Body of pancreas (tissue), 4 donors: ENCODE data around the gene COX6B1. TPM values are rescaled to one million over a fixed set of nuclear protein-coding genes. Genes with fewer than 3 reads are reported as not detected.
A peak's percentile ranks its signal among the peaks of the same experiment; 100 is the strongest.

Source experiments
- ATAC-seq: fragments of 150-250 bp; one replicate; pipeline ENCODE4 v1.9.1; 2016
- DNase-seq, 4 donors: peaks; one replicate each; pipeline ENCODE4 v3.0.0-alpha.2; 2019
- H3K27ac ChIP-seq, 4 donors: fragments of 200-600 bp; sonication (generic); 1 replicate in 3 of 4; 2 replicates in 1 of 4; pipeline versions ENCODE4 v1.5.1 to v1.6.1; 2016 to 2019; ENCODE audit warnings: mild to moderate bottlenecking in 1 of 4, mixed read lengths in 1 of 4, moderate library complexity in 1 of 4
- H3K27me3 ChIP-seq, 2 donors: fragments of 200-600 bp; sonication (generic); one replicate each; pipeline ENCODE4 v1.6.0; 2016; ENCODE audit warnings: mild to moderate bottlenecking in 1 of 2
- H3K36me3 ChIP-seq, 2 donors: fragments of 200-600 bp; sonication (generic); replicated peaks in 1 of 2; 2 replicates each; pipeline ENCODE4 v1.5.1; 2016; ENCODE audit warnings: low read depth in 2 of 2; ENCODE audit not compliant: insufficient read depth in 1 of 2
- H3K4me1 ChIP-seq: fragments of 200-600 bp; sonication (generic); one replicate; pipeline ENCODE4 v1.6.0; 2016
- H3K4me3 ChIP-seq, 2 donors: fragments of 200-600 bp; sonication (generic); 1 replicate in 1 of 2; 2 replicates in 1 of 2; pipeline ENCODE4 v1.5.1; 2016 to 2019
- H3K9me3 ChIP-seq, 3 donors: fragments of 200-600 bp; sonication (generic); 1 replicate in 2 of 3; 2 replicates in 1 of 3; pipeline ENCODE4 v1.5.1; 2016
- CTCF ChIP-seq, 7 experiments: fragments of 450-650 bp in 4 of 7; fragments of 200-600 bp in 3 of 7; sonication (generic) in 3 of 7; IDR thresholded peaks; one replicate each; pipeline ENCODE4 v1.5.1; 2016 to 2019; ENCODE audit warnings: antibody characterized with exemption in 7 of 7
- POLR2A ChIP-seq, 3 donors: fragments of 450-650 bp; IDR thresholded peaks; one replicate each; pipeline ENCODE4 v1.6.1; 2016; ENCODE audit warnings: antibody characterized with exemption in 3 of 3, mild to moderate bottlenecking in 2 of 3
- WGBS, 2 donors: methylation state at CpG; one replicate each; pipeline ENCODE4 v1.1.5; 2017; 5-methylcytosine and 5-hydroxymethylcytosine counted together
- intact Hi-C: fragments of 100-400 bp; cut with DNase I; formaldehyde crosslinking; loops from one replicate; pipeline ENCODE4 v1.15.1; 2023
- total RNA-seq, 2 donors: library from RNA; depleted of rRNA; stranded (reverse); fragments of >200 nt; gene quantifications; one replicate each; pipeline ENCODE4 v1.1.0, GENCODE V29; 2016

Gene COX6B1
- total RNA-seq, 2 donors from 2014 or later: 134 to 151 TPM

GRCh38 chr19:35692010-35692409, 43.9 kb downstream of the COX6B1 start:
- 37 to 55% methylated on average over 7 to 11 of the region's 11 CpGs for WGBS, 2 donors

GRCh38 chr19:35693422-35693821, 45.3 kb downstream of the COX6B1 start:
- no peaks in the 10 kb centered on the region for H3K36me3 ChIP-seq
- peaks cover 4% of the 10 kb centered on the region for H3K4me1 ChIP-seq
- no peak overlapping the region for H3K4me3 ChIP-seq
- no peak overlapping the region for H3K27ac ChIP-seq
- no peak for DNase-seq
- 10% methylated on average over 6 to 8 of the region's 8 CpGs for WGBS, 2 donors
- intact Hi-C loops: no loop called here
- TF ChIP-seq CTCF (IDR thresholded peaks at IDR 0.05) (no peak), POLR2A (IDR thresholded peaks at IDR 0.05) (no peak)
- H3K9me3 ChIP-seq: no peaks in the 10 kb centered on the region
- H3K27me3 ChIP-seq: no peaks in the 10 kb centered on the region
- ATAC-seq: no peak

More at GRCh38 chr19:35692010-35692409, 43.9 kb downstream of the COX6B1 start:
- Histone ChIP-seq H3K27ac (no peak overlapping the region), H3K27me3 (no peaks in the 10 kb centered on the region), H3K36me3 (no peaks in the 10 kb centered on the region), H3K4me3 (no peak overlapping the region), H3K4me1 (peaks cover 4% of the 10 kb centered on the region), H3K9me3 (no peaks in the 10 kb centered on the region)
- no peak for DNase-seq
- ATAC-seq: no peak
- intact Hi-C loops: no loop called here
- TF ChIP-seq CTCF (IDR thresholded peaks at IDR 0.05) (no peak), POLR2A (IDR thresholded peaks at IDR 0.05) (no peak)

GRCh38 chr19:35693835-35694599, 45.9 kb downstream of the COX6B1 start:
- 32 to 34% methylated on average over 8 of the region's 8 CpGs for WGBS, 2 donors
- Histone ChIP-seq H3K27ac (no peak overlapping the region), H3K9me3 (no peaks in the 10 kb centered on the region), H3K27me3 (no peaks in the 10 kb centered on the region), H3K4me3 (no peak overlapping the region), H3K36me3 (no peaks in the 10 kb centered on the region), H3K4me1 (peaks cover 4% of the 10 kb centered on the region)
- DNase-seq (peak; percentile 93 to 94 (median 94)), ATAC-seq (peak; percentile 100)
- TF ChIP-seq POLR2A (IDR thresholded peaks at IDR 0.05) (no peak), CTCF (IDR thresholded peaks at IDR 0.05) (peak; percentile 95 to 100 (median 99))
- intact Hi-C loops: no loop called here

GRCh38 chr19:35695895-35696422, 47.8 kb downstream of the COX6B1 start:
- no peak for ATAC-seq
- no peak for DNase-seq
- Histone ChIP-seq H3K36me3 (no peaks in the 10 kb centered on the region), H3K4me3 (no peak overlapping the region), H3K4me1 (no peaks in the 10 kb centered on the region), H3K9me3 (no peaks in the 10 kb centered on the region), H3K27me3 (no peaks in the 10 kb centered on the region), H3K27ac (no peak overlapping the region)
- TF ChIP-seq POLR2A (IDR thresholded peaks at IDR 0.05) (no peak), CTCF (IDR thresholded peaks at IDR 0.05) (no peak)
- intact Hi-C loops: no loop called here
- 73 to 79% methylated on average over 2 of the region's 2 CpGs for WGBS, 2 donors
